Glutamatergic neuron (in vitro differentiated cells): ENCODE measurements around the gene PRPF6. TPM values are rescaled to one million over a fixed set of nuclear protein-coding genes. Genes with fewer than 3 reads are reported as not detected.

ENCODE experiments used
- DNase-seq: peaks from one replicate; pipeline ENCODE4 v3.0.0; 2022
- H3K27ac Mint-ChIP-seq: one replicate; pipeline ENCODE4 v1.8.0; 2020; ENCODE audit warnings: mild to moderate bottlenecking, mixed read lengths, inconsistent platforms; ENCODE audit not compliant: unreplicated experiment
- H3K27me3 Mint-ChIP-seq: one replicate; pipeline ENCODE4 v1.8.0; 2020; ENCODE audit warnings: mild to moderate bottlenecking, moderate library complexity, mixed read lengths, inconsistent platforms; ENCODE audit not compliant: unreplicated experiment
- H3K36me3 Mint-ChIP-seq: one replicate; pipeline ENCODE4 v1.8.0; 2020; ENCODE audit warnings: mild to moderate bottlenecking, mixed read lengths, inconsistent platforms; ENCODE audit not compliant: unreplicated experiment
- H3K4me1 Mint-ChIP-seq: one replicate; pipeline ENCODE4 v1.8.0; 2020; ENCODE audit warnings: mild to moderate bottlenecking, low read depth, mixed read lengths, inconsistent platforms; ENCODE audit not compliant: unreplicated experiment
- H3K4me3 Mint-ChIP-seq: one replicate; pipeline ENCODE4 v1.8.0; 2020; ENCODE audit warnings: mild to moderate bottlenecking, mixed read lengths, inconsistent platforms; ENCODE audit not compliant: unreplicated experiment
- H3K9me3 Mint-ChIP-seq: one replicate; pipeline ENCODE4 v1.8.0; 2020; ENCODE audit warnings: mild to moderate bottlenecking, moderate library complexity, mixed read lengths, inconsistent platforms; ENCODE audit not compliant: unreplicated experiment
- total RNA-seq: library from RNA; stranded (reverse); fragmentation: NEBNext Ultra II Directional; extraction: Animal tissue kit (Norgen Biotek cat#: 25700); gene quantifications from one replicate; pipeline ENCODE4 v1.2.1, GENCODE V29; 2021; ENCODE audit not compliant: unreplicated experiment
- TF ChIP-seq, protein P1 (sequence below): fragments of 200-600 bp; sonication (generic); IDR thresholded peaks from one replicate; pipeline ENCODE4 v1.5.0; 2021; ENCODE audit not compliant: partially characterized antibody, unreplicated experiment

The PRPF6 gene
- total RNA-seq, 1 donor from 2014 or later = 60.9 TPM

DNA sequence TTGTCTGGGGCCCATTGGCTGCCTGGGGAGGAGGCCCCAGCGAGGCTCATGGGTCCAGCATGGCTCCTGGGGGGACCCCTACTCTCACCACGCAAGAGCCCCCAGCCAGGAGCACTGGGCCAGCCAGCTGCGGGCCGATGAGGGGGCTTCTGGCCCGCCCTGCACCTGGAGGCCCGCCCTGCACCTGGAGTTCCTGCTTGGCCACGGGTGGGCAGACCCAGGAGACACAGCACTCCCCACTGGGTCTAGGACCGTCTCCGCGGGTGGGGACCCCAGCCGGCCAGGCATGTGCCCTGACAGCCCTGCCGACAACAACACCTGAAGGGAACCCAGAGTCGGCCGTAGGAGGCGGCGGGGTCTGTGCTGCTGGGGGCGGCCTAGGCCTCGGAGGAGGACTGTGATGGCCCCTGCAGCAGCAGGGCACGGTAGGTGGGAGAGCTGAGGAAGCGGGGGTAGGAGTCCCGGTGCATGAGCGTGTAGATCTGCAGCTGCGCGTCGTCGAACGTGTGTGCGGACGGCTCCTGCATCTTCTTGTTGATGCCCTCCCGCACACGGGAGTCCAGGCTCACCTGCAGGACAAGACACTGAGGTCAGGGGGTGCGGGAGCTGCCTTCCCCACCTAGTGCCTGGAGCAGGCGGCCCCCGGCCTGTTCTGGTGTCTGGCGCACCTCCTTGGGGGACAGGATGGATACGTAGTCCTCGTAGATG is 92.7 kb downstream of the PRPF6 start:
- DNase-seq = no peak
- no peaks in the 10 kb centered on the region for H3K27me3 Mint-ChIP-seq
- TF ChIP-seq, protein P1, sequence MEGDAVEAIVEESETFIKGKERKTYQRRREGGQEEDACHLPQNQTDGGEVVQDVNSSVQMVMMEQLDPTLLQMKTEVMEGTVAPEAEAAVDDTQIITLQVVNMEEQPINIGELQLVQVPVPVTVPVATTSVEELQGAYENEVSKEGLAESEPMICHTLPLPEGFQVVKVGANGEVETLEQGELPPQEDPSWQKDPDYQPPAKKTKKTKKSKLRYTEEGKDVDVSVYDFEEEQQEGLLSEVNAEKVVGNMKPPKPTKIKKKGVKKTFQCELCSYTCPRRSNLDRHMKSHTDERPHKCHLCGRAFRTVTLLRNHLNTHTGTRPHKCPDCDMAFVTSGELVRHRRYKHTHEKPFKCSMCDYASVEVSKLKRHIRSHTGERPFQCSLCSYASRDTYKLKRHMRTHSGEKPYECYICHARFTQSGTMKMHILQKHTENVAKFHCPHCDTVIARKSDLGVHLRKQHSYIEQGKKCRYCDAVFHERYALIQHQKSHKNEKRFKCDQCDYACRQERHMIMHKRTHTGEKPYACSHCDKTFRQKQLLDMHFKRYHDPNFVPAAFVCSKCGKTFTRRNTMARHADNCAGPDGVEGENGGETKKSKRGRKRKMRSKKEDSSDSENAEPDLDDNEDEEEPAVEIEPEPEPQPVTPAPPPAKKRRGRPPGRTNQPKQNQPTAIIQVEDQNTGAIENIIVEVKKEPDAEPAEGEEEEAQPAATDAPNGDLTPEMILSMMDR = no peak
- no peaks in the 10 kb centered on the region for H3K4me1 Mint-ChIP-seq
- no peaks in the 10 kb centered on the region for H3K9me3 Mint-ChIP-seq
- H3K27ac Mint-ChIP-seq = no peak overlapping the region
- no peaks in the 10 kb centered on the region for H3K36me3 Mint-ChIP-seq
- no peak overlapping the region for H3K4me3 Mint-ChIP-seq

DNA sequence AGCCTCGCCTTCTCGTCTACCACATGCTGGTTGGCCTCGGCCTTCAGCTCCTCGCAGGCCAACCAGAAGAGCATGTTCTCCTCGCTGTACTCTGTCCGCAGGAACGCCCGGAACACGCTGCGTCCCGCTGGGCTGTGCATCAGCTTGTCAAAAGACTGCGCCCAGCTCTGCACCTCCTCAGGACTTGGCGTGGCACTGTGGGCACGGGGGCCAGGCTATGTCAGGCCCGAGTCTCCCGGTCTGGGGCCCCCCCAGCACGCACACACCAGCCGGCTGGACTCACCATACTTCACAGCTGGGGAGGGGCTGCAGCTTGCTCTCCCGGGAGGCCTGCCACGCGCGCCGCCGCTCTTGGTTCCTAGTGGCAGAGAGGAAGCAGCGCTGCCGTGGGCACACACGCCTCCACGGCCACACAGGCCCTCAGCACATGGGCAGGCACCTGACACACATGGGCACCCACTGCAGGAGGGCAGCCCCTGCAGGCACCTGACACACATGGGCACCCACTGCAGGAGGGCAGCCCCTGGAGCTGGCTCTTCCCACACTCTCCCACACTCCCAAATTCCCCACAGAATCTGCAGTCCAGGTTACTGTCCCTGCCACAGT is 93.4 kb downstream of the PRPF6 start:
- Mint-ChIP-seq H3K4me1 (no peaks in the 10 kb centered on the region), H3K9me3 (no peaks in the 10 kb centered on the region), H3K4me3 (no peak overlapping the region), H3K27ac (no peak overlapping the region), H3K27me3 (peaks cover 2% of the 10 kb centered on the region), H3K36me3 (no peaks in the 10 kb centered on the region)
- DNase-seq = no peak
- TF ChIP-seq, protein P1 = no peak

DNA sequence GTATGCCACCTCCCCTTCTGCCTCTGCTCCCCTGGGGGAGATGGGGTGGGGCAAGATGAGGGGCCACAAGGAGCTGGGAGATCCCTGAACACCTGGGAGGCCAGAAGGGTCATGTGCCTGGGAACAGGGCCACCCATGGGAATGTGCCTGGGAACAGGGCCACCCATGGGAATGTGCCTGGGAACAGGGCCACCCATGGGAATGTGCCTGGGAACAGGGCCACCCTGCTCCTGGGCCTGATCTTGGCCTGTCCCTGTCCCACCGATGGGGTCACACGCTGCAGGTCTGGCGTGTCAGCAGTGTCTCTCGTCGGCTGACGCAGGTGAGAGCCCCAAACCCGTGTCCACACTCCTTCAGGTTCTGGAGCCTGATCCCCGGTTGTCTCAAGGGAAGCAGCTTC is 94.0 kb downstream of the PRPF6 start:
- Mint-ChIP-seq H3K4me1 (no peaks in the 10 kb centered on the region), H3K27ac (no peak overlapping the region), H3K27me3 (peaks cover 2% of the 10 kb centered on the region), H3K4me3 (no peak overlapping the region), H3K36me3 (no peaks in the 10 kb centered on the region), H3K9me3 (no peaks in the 10 kb centered on the region)
- TF ChIP-seq, protein P1 = no peak
- no peak for DNase-seq

DNA sequence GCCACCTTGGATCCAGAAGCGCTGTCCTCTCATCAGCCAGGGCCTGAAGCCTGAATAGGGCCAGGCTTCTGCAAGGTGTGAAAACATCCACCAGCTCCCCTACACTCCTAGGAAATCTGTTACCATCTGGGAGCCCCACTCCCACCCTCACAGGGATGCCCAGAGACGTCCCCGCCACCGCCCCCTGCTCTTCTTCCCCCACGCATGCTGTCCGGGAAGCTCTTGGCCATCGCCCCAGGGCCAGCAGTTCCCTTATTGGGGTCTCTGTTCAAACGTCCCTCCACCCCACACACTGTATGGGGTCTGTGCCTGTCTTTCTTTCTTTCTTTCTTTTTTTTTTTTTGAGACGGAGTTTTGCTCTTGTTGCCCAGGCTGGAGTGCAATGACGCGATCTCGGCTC is 94.6 kb downstream of the PRPF6 start:
- DNase-seq = no peak
- Mint-ChIP-seq H3K4me1 (peaks cover 2% of the 10 kb centered on the region), H3K27me3 (peaks cover 7% of the 10 kb centered on the region), H3K27ac (no peak overlapping the region), H3K36me3 (no peaks in the 10 kb centered on the region), H3K9me3 (no peaks in the 10 kb centered on the region), H3K4me3 (no peak overlapping the region)
- TF ChIP-seq, protein P1 = no peak

DNA sequence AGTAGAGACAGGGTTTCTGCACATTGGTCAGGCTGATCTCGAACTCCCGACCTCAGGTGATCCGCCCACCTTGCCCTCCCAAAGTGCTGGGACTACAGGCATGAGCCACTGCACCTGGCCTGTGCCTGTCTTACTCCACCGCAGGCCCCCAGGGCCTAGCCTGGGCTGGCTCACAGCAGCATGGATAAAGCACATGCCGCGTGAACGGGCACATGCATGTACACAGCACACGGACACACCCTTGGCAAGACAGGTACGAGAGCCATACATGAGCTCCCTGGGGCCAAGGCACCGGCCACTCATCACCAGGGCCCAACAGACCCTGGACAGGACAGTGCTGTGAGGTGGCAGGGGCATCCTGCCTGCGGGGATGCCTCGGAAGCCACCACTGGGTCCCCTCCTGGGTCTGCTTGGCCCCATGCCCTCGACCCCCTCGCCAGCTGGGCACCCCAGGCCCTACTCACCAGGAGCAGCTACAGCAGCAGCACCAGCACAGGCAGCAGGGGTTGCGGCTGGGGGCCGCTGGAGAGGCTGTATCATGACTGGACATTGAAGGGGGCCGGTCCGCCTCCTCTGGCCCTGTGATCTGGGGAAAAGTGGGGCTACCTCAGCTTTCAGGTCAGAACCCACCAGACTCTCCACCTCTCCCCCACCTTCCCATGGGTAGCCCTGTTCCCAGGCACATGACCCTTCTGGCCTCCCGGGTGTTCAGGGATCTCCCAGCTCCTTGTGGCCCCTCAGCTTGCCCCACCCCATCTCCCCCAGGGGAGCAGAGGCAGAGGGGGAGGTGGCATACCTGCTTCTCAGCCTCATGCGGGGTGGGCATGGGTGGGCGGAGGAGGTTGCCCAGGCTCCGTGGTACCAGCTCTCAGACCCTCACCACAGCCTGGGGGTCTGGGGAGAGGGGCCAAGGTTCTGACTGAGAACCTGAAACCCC is 95.4 kb downstream of the PRPF6 start:
- no peak for DNase-seq
- TF ChIP-seq, protein P1 = no peak
- peaks cover 2% of the 10 kb centered on the region for H3K4me1 Mint-ChIP-seq
- no peak overlapping the region for H3K27ac Mint-ChIP-seq
- H3K9me3 Mint-ChIP-seq = peaks cover 2% of the 10 kb centered on the region
- H3K27me3 Mint-ChIP-seq = peaks cover 9% of the 10 kb centered on the region
- H3K4me3 Mint-ChIP-seq = no peak overlapping the region
- no peaks in the 10 kb centered on the region for H3K36me3 Mint-ChIP-seq
